HG03097 (cell line): ENCODE data around the gene MALAT1.

Experiments used
- ATAC-seq: cut with Tn5 transposase; IDR thresholded peaks from one replicate; pipeline ENCODE4 v1.9.1; 2021; ENCODE audit not compliant: unreplicated experiment, low FRiP score

The MALAT1 gene

GRCh38 chr11:65478388-65479183 lies 20.3 kb upstream of the MALAT1 start:
- ATAC-seq = no peak

- ATAC-seq = no peak
Observed at GRCh38 chr11:65479184-65480145, 19.4 kb upstream of the MALAT1 start.

GRCh38 chr11:65482306-65482850 lies 16.5 kb upstream of the MALAT1 start:
- ATAC-seq = no peak

DNA sequence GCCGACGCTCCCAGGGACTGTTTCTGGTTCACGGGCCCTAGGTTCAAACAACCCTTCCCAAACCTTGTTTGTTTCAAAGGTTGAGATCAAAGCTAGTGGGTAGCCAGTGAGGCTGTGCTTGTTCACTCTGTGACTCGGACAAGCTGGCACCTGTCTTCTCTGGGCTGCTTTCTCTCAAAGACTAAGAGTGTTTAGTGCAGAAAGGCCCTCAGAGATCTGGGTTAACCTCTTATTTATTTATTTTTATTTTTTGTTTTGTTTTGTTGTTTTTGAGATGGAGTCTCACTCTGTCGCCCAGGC lies 13.0 kb upstream of the MALAT1 start:
- no peak for ATAC-seq

DNA sequence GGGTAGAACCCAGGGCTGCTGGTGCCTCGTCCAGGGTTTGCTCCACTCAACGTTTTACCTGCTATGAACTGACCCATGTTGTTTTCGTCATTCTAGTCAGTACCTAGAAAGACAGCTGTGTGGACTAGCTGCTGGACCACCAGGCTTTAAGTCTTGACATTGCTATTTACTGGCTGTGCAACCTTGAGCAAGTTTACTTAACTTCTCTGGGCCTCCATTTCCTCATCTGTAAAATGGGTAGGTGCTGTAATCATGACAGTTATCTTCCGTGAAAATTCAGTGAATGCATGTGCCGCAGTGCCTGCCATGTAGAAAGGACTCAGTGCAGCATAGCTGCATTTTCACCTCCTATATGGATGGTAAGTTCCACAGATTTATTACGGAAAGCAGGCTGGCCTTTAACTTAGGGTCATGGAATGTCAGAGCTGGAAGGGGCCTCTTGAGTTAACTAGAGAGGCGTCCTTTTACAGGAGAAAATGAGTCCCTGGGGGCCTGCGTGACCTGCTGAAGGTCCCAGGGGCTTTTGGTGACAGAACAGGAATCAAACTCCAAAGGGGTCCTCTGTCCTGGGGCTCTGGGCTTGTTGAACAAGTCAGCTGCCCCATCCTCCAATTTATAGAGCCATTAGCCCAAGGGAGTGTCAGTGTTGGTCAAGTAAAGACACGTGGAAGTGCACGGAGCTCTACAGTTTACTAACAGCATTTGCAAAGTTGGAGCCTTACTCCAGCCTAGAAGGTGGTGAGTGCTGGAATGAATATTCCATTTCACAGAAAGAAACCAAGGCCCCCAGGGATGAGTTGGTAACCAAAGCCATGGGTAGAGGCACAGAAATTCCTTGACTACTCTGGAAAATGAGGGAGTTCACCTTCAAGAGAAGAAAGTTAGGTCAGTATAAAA lies 12.0 kb upstream of the MALAT1 start:
- ATAC-seq = no peak

DNA sequence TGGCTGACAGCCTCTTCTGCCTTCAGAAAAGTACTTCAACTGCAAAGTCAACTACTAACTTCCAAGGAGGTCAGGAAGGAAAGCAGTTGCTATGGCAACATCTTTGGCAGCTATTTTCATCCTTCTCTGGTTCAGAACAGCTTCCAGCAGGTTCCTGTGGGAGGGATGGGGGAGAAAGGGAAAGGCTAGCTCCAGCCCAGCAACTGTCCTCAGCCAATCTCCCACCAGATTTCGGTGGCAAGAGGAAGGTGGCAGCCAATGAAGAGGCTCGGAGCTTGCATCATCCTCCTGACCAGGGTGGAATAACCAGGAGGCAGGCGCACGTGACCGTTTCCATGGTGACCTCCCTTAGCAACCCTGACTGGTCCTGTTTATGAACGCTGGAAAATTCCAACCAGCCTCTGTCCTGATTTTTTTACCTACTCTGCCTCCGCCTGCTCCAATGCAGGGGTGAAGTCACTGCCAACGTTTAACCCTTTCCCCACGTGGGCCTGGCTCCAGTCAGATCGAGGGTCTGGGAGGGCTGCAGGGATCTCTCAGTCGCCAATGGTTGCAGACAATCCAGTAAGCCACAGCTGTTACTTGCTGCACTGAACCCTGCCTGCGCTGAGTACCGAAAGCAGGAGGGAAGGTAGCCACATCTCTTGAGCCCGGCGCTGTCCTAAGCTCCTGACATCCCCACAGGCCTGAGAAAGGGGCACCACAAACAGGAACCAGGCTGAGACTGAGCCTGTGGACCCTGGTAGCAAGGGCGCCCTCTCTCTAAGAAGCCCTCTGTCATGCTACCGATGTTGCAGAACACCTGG lies 11.2 kb upstream of the MALAT1 start:
- ATAC-seq = peak; percentile 44

GRCh38 chr11:65488273-65489034 lies 10.4 kb upstream of the MALAT1 start:
- no peak for ATAC-seq

- no peak for ATAC-seq
Observed at GRCh38 chr11:65489035-65489705, 9.7 kb upstream of the MALAT1 start.

DNA sequence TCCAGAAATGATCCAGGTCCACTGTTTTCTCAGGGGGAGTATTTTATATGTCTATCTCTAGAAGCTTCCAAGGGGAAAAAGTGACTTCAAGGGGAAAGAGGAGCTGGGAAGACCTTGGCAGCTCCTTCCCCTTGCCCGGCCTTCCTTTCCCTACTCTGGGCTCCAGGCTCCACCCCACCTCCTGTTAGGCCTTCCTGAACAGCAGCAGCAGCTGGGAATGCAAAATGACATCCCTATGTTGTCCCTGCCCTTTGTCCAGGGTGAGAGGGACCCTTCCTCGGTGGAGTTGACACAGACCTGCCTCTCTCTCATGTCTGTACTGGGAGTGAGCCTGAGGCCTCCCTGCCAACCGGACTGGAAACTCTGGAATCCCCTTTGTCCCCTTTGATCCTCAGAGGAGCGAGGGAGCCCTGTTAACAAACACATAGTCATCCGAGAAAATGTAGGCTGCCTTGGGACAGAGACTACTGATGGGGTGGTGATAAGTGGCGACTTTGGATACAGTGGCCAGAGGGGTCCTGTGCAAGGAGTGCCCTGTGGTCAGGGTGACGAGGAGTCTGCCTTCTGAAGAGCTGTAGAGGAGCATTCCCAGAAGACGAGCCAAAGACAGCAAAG lies 9.0 kb upstream of the MALAT1 start:
- ATAC-seq = no peak

- no peak for ATAC-seq
Observed at GRCh38 chr11:65491163-65491465, 7.7 kb upstream of the MALAT1 start.

- ATAC-seq = no peak
Observed at GRCh38 chr11:65491614-65492386, 7.0 kb upstream of the MALAT1 start.

DNA sequence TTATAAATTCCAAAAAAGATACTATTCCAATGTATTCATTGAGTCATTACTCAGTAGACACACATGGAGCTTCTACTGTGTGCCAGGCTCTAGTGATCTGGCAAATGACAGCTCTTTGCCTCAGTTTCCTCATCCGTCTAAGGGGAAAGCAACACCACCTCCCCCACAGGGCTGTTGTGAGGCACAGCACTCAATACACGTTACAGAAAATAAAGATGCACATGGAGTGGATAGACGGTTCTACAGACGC lies 6.5 kb upstream of the MALAT1 start:
- no peak for ATAC-seq

DNA sequence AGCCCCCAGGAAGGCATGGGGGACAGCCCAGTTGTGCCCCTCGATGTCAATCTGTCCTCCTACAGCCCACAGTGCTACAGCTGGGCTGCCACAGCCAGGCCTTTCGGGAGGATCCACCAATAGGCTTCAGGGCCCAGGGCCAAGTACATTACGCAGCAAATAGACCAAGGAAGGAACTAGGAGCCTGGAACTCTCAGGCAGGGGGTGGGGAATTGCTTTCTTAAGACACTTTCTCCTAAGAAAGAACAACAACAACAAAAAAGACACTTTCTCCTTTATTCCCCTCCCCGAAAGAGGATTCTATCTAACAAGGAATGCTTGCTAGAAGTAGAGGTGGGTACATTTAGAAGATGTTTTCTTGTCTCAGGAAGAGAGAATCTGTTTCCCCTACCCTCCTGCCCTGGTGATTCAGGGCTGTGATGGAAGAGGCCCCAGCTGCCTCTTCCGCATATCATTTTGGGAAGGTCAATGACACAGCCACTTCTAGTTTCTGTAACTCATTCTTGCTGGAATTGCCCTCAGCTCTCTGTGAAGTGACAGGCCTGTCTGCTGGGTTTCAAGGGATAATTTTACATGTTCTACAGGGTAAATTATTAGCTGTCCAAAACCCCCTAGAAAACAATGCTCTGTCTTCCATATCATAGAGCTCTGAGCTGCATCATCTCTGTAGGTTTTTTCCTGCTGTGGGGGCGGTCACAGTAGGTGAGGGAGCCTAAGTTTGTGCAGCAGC lies 6.0 kb upstream of the MALAT1 start:
- peak; percentile 26 for ATAC-seq

GRCh38 chr11:65493367-65494176 lies 5.3 kb upstream of the MALAT1 start:
- ATAC-seq = no peak

- ATAC-seq = peak; percentile 6
Observed at GRCh38 chr11:65496304-65497140, 2.3 kb upstream of the MALAT1 start.
